ENCODE measurements around the gene POLR3A.

POLR3A gene

GRCh38 chr10:78046711-78047269 is 17.5 kb upstream of the POLR3A start:
- DNase-seq, result no peak

DNA sequence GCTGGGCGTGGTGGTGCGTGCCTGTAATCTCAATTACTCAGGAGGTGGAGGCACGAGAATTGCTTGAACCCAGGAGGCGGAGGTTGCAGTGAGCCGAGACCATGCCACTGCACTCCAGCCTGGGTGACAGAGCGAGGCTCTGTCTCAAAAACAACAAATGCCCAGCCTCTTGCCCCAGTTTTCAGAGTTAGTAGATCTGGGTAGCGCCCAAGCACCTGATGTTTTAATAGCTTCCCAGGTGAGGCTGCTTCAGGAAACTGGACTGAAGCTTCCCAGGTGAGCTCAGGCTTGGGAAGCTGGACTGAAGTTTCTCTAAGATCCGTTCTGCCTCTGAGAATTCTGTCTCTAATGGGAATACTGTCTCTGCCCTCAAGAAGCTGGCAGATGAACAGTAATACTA is 16.5 kb upstream of the POLR3A start:
- no peak for DNase-seq

GRCh38 chr10:78045237-78045636 is 15.9 kb upstream of the POLR3A start:
- DNase-seq, result no peak

DNA sequence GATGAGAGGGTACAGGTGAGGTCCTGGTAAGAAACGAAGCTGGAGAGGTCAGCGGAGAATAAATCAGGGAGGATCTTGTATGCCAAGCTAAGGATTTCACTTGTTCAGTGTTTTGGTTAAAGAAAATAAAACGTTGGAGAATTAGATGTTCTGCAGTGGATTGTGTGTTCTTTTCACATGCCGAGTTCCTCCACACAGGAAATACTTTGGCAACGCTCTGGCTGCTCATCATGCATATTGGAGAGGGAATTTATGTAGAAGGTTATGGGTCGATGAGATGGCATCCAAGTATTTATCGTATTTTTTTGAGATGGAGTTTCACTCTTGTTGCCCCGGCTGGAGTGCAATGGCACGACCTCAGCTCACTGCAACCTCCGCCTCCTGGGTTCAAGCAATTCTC is 15.4 kb upstream of the POLR3A start:
- DNase-seq, result no peak

GRCh38 chr10:78044179-78044578 is 14.9 kb upstream of the POLR3A start:
- no peak for DNase-seq

DNA sequence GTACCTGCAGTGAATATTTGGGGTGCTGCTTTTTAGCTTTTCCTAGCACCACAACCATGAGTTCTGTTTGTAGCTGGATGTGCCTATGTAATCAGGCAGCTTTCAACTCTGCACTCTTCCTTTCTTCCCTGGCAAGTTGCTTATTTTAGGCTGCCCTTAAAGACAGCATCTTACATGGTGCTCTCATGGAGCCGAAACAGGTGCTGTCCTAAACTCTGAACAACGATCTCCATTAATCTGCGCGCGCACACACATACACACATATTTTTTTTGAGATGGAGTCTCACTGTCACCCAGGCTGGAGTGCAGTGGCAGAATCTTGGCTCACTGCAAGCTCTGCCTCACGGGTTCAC is 13.4 kb upstream of the POLR3A start:
- DNase-seq, result no peak

DNA sequence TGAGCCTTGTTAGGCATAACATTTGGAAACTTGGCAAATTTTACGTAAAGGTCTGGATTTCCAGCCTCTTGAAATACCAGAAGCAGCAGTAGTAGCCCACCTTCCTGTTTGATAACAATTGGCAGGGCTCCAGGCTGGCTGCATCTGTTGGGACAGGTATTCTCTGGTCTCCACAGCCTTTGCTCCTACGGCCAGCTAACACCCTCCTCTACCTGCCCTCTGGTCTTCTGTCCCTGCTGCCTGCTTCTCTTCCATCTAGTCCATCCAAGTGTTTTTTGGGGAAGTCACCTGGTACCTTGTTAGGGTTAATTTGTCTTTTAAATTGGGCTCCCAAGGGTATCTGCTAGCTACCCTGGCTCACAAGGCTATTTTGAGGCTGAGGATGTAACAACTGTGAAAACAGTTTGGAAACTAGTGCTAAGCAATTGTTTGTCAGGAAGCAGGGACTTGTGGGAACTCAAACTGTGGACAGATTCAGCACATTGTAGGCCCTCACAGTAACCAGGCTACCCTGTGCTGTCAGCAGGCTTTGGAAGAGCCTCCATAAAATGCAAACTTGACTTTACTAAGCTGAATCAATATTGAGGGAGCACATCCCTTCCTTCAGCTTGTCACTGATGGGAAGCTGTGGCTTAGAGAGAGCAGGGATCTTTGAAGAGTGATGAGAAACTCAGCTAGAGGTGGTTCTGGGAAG is 12.9 kb upstream of the POLR3A start:
- DNase-seq, result no peak

GRCh38 chr10:78041170-78042057 is 12.1 kb upstream of the POLR3A start:
- no peak for DNase-seq

DNA sequence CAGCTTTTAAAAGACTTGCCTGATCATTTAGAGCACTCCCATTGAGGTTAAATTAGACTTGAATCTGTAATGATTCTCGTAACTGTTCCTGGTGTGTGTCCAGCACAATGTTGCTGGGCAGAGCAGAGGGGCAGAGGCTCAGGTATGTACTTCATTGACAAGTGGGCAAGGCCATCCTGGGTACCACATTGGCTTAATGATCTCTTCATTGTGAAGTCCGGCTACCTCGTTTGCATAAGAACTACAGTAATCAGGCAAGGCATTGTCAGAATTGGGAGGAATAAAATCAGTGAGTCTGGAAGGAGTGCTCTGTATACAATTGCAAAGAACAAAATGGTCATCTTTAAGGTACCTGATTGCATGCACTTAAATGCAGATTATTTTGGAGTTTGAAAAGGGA is 10.4 kb upstream of the POLR3A start:
- DNase-seq, result no peak

- DNase-seq, result no peak
These were observed 9.7 kb upstream of the POLR3A start for GRCh38 chr10:78038791-78039547.

DNA sequence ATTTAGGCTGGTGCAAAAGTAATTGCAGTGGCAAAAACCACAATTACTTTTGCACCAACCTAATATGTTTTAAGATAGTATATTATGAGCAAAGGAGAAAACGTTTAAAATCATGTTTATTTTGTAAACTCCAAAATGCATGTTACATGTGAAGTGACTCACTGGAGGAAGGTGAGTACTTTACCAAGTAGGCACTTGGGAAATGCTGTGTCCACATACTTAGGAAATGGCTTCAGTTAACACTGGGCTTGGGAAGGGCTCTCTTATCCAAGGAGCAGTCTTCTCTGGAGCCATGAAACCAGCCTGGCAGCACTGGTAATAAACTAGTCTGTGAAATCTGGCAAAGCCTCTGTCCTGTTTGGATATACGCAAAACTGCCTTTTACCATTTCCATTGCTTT is 8.8 kb upstream of the POLR3A start:
- no peak for DNase-seq

- no peak for DNase-seq
These were observed 6.7 kb upstream of the POLR3A start for GRCh38 chr10:78035933-78036583.

DNA sequence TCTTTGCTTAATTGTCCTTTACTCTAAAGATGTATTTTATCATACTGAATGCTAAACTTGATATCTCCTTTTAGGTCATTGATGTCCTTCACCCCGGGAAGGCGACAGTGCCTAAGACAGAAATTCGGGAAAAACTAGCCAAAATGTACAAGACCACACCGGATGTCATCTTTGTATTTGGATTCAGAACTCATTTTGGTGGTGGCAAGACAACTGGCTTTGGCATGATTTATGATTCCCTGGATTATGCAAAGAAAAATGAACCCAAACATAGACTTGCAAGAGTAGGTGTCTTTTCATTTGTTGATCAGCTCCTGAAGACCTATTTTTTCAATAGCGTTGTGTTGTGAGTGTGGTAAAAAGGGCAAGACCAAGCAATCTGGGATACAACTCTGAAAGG is 6.1 kb upstream of the POLR3A start:
- no peak for DNase-seq

DNA sequence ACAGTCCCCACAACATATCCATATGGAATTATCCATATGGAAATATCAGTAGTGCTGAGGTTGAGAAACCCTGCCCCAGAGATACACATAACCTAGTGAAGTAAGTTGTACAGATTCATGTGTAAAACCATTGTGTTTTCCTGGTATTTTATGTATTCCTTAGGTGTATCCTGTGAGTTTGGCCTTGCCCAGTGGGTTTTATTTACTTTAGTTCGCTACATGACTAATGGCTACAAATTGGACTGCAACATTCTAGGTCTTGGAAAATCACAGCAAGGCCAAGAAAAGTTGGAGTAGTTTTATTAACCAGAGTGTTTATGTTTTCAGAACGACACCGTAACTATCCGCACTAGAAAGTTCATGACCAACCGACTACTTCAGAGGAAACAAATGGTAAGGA is 5.7 kb upstream of the POLR3A start:
- DNase-seq, result no peak

GRCh38 chr10:78033637-78034470 is 4.5 kb upstream of the POLR3A start, which contains the start of gene RPS24:
Gene RPS24 (plus strand): TSS chr10:78033863. CDS start chr10:78033902, 39 bp downstream.
- DNase-seq, result peak; percentile 84 to 97 (median 92)

- no peak for DNase-seq
These were observed 4.0 kb upstream of the POLR3A start for GRCh38 chr10:78033387-78033636.

DNA sequence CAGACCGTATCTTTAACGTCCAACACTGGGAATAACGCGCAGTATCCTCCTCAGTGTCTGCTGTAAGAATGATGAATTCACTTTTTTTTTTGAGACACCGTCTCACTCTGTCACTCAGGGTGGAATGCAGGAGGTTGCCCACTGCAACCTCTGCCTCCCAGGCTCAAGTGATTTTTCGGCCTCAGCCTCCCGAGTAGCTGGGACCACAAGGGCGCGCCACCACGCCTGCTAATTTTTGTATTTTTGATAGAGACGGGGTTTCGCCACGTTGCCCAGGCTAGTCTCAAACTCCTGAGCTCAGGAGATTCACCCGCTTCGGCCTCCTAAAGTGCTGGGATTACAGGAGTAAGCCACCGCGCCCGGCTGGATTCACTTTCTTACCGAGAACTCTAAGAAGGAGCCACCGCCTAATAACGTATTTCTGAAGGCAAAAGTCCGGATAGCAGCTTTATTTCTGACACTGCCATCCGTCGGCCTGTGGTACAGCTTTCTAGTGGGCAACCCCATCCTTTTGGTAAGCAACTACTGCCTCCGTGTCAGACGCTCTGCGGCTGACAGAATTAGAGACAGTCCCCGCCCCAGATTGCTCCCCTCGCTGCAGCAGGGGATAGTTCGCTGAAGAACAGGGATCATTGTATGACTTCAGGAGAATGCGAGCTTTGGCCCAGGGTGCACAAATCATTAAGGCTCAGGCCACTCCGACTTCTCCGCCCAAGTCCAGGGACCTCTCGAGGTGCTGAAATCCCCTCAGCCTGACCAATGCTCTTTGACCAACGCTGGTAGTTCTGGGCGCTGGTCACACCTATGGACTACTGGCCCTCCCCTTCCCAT is 662 bp downstream of the POLR3A start:
- DNase-seq, result peak in 2 of 5 donors; percentile 6 to 35

GRCh38 chr10:78025685-78026364 is 3.5 kb downstream of the POLR3A start:
- no peak for DNase-seq

GRCh38 chr10:78023741-78024140 is 5.6 kb downstream of the POLR3A start:
- no peak for DNase-seq

- no peak for DNase-seq
These were observed 8.1 kb downstream of the POLR3A start for GRCh38 chr10:78021201-78021600.
